ENCODE data around the gene FCHO1. TPM values are rescaled to one million over a fixed set of nuclear protein-coding genes. Genes with fewer than 3 reads are reported as not detected.

Gene FCHO1
- total and polyA plus RNA-seq, 2 experiments from 2014 or later: 18.5 to 42.3 TPM

DNA sequence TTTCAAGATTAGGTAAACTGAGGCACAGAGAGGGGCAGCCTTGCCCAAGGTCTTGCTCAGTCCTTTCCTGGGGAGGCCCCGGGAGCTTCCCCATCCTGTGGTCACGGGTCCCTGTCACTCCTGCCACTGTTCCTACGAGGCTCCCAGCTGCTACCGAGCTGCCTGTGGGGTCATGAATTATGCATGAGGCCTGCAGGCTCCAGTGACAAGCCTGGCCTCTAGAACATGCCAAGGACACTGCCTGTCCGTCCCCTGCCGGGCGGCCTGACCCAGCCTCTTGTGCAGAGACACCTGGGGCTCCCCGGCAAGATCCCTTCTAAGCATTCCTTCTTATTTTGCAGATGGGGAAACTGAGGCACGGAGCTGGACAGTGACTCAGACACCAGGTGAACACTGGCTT, 2.7 kb downstream of the FCHO1 start (continued):
- TF ChIP-seq, protein P1, sequence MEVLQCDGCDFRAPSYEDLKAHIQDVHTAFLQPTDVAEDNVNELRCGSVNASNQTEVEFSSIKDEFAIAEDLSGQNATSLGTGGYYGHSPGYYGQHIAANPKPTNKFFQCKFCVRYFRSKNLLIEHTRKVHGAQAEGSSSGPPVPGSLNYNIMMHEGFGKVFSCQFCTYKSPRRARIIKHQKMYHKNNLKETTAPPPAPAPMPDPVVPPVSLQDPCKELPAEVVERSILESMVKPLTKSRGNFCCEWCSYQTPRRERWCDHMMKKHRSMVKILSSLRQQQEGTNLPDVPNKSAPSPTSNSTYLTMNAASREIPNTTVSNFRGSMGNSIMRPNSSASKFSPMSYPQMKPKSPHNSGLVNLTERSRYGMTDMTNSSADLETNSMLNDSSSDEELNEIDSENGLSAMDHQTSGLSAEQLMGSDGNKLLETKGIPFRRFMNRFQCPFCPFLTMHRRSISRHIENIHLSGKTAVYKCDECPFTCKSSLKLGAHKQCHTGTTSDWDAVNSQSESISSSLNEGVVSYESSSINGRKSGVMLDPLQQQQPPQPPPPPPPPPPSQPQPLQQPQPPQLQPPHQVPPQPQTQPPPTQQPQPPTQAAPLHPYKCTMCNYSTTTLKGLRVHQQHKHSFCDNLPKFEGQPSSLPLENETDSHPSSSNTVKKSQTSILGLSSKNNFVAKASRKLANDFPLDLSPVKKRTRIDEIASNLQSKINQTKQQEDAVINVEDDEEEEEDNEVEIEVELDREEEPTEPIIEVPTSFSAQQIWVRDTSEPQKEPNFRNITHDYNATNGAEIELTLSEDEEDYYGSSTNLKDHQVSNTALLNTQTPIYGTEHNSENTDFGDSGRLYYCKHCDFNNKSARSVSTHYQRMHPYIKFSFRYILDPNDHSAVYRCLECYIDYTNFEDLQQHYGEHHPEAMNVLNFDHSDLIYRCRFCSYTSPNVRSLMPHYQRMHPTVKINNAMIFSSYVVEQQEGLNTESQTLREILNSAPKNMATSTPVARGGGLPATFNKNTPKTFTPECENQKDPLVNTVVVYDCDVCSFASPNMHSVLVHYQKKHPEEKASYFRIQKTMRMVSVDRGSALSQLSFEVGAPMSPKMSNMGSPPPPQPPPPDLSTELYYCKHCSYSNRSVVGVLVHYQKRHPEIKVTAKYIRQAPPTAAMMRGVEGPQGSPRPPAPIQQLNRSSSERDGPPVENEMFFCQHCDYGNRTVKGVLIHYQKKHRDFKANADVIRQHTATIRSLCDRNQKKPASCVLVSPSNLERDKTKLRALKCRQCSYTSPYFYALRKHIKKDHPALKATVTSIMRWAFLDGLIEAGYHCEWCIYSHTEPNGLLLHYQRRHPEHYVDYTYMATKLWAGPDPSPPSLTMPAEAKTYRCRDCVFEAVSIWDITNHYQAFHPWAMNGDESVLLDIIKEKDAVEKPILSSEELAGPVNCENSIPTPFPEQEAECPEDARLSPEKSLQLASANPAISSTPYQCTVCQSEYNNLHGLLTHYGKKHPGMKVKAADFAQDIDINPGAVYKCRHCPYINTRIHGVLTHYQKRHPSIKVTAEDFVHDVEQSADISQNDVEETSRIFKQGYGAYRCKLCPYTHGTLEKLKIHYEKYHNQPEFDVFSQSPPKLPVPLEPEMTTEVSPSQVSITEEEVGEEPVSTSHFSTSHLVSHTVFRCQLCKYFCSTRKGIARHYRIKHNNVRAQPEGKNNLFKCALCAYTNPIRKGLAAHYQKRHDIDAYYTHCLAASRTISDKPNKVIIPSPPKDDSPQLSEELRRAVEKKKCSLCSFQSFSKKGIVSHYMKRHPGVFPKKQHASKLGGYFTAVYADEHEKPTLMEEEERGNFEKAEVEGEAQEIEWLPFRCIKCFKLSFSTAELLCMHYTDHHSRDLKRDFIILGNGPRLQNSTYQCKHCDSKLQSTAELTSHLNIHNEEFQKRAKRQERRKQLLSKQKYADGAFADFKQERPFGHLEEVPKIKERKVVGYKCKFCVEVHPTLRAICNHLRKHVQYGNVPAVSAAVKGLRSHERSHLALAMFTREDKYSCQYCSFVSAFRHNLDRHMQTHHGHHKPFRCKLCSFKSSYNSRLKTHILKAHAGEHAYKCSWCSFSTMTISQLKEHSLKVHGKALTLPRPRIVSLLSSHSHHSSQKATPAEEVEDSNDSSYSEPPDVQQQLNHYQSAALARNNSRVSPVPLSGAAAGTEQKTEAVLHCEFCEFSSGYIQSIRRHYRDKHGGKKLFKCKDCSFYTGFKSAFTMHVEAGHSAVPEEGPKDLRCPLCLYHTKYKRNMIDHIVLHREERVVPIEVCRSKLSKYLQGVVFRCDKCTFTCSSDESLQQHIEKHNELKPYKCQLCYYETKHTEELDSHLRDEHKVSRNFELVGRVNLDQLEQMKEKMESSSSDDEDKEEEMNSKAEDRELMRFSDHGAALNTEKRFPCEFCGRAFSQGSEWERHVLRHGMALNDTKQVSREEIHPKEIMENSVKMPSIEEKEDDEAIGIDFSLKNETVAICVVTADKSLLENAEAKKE (CRISPR knock-in tag; IDR thresholded peaks at IDR 0.05): no peak
- TF ChIP-seq JUNB (IDR thresholded peaks at IDR 0.05; ENCODE audit: unreplicated experiment): no peak
- TF ChIP-seq NANOG (IDR thresholded peaks at IDR 0.05; ENCODE audit: borderline replicate concordance): no peak
- TF ChIP-seq POLR2AphosphoS5 (IDR thresholded peaks at IDR 0.05; ENCODE audit: low read depth): no peak

DNA sequence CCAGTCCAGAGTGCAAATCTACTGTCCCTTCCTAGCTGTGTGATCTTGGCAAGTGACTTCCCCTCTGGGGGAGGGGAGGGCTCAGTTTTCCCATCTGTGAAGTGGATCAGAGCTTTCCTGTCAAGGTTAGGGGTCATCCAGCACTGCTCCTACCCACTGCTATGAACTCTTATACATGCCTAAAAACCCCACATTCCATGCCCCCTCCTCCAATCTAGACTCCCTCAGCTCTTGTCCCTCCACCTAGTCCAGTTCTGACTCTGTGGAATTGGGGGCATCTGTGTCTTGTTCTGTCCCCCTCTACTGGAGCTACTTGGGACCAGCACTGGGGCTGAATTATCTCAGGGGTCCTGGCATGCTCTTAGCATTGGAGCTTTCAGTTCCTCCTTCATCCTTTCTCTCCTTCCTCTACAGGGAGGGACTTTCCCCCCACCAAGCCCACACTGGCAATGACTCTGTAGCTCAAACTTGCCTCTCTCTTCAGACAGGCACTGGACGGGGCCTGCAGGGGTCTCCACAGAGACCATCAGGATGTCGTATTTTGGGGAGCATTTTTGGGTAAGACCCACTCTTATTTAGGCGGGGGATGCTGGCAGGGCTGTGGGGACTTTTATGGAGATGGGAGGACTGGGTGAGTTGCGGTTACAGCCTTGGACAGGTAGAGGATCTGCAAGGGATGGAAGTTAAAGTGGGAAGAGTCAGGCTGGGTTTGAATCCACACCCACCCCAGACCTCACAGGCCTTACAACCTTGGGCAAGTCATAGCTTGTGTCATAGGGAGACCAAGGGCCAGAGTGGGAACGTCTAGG, 3.6 kb downstream of the FCHO1 start:
- H3F3A ChIP-seq (replicated peaks; ENCODE audit: low read depth): 0 out of 2 replicates have a peak, but pooled peaks cover 2% of the 10 kb centered on the region
- H3K27me3 ChIP-seq (ENCODE audit: insufficient read depth): no peaks in the 10 kb centered on the region
- H2AFZ ChIP-seq: no peak overlapping the region
- peaks cover 4% of the 10 kb centered on the region for H3K27me3 Mint-ChIP-seq (ENCODE audit: insufficient read depth, low read depth, poor library complexity)
- no peak overlapping the region for H3K4me3 ChIP-seq
- H3K4me1 Mint-ChIP-seq: peaks cover 15% of the 10 kb centered on the region
- TF ChIP-seq, protein P2, sequence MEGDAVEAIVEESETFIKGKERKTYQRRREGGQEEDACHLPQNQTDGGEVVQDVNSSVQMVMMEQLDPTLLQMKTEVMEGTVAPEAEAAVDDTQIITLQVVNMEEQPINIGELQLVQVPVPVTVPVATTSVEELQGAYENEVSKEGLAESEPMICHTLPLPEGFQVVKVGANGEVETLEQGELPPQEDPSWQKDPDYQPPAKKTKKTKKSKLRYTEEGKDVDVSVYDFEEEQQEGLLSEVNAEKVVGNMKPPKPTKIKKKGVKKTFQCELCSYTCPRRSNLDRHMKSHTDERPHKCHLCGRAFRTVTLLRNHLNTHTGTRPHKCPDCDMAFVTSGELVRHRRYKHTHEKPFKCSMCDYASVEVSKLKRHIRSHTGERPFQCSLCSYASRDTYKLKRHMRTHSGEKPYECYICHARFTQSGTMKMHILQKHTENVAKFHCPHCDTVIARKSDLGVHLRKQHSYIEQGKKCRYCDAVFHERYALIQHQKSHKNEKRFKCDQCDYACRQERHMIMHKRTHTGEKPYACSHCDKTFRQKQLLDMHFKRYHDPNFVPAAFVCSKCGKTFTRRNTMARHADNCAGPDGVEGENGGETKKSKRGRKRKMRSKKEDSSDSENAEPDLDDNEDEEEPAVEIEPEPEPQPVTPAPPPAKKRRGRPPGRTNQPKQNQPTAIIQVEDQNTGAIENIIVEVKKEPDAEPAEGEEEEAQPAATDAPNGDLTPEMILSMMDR (conservative IDR thresholded peaks at IDR 0.05; ENCODE audit: low read depth in 2 of 2): peak in 1 of 2 experiments; percentile 15; a peak in 2 of 4 replicates
- no peak for TF ChIP-seq NANOG (IDR thresholded peaks at IDR 0.05; ENCODE audit: borderline replicate concordance)
- no peak for ATAC-seq
- DNase-seq (ENCODE audit: low spot score): no peak
- H3K27ac Mint-ChIP-seq: no peak overlapping the region
- H3K9me2 ChIP-seq (ENCODE audit: insufficient read depth): no peaks in the 10 kb centered on the region
- H3K4me3 Mint-ChIP-seq: no peak overlapping the region; the same call in 2 of the 3 replicates
- H3K79me2 ChIP-seq (replicated peaks; ENCODE audit: insufficient read depth): no peaks in the 10 kb centered on the region
- no peaks in the 10 kb centered on the region for H3K9me3 Mint-ChIP-seq
- no peaks in the 10 kb centered on the region for H4K20me1 ChIP-seq (replicated peaks; ENCODE audit: insufficient read depth)
- H3K36me3 ChIP-seq (ENCODE audit: insufficient read depth): no peaks in the 10 kb centered on the region
- H3K27ac ChIP-seq (ENCODE audit: low read depth): no peak overlapping the region
- no peak overlapping the region for H3K4me2 ChIP-seq
- H3K36me3 Mint-ChIP-seq (ENCODE audit: low read depth): peaks cover 4% of the 10 kb centered on the region; the same call in 1 of the 3 replicates
- H3K4me1 ChIP-seq (ENCODE audit: insufficient read depth): no peaks in the 10 kb centered on the region; the same call in 1 of the 2 replicates

All from GM23338 (cell line).